A549 treated with Hydrocortisone at 1 μM for 4 hours (cell line): Measurements from ENCODE around the gene CPLX1. TPM values are rescaled to one million over a fixed set of nuclear protein-coding genes. Genes with fewer than 3 reads are reported as not detected.

Experiments
- total RNA-seq: library from RNA; stranded (reverse); fragments of 200-300 nt; extraction: Qiagen RNA extraction; gene quantifications from 5 replicates; pipeline ENCODE4 v1.2.3, GENCODE V29; 2022

CPLX1 gene
- total RNA-seq: 0.29 to 0.66 TPM (median 0.61 TPM) in 5 replicates

GRCh38 chr4:825971-826330, at the start of gene CPLX1:
CPLX1 (minus strand) TSS chr4:826129; CDS start chr4:824522, 1,607 bp downstream.

Other genes with a start within 250 kb of the CPLX1 start
- gene TMEM271, start 249.8 kb downstream of the CPLX1 start, total RNA-seq: not detected in 5 replicates
- not detected in 5 replicates for gene PDE6B, start 200.6 kb downstream of the CPLX1 start, total RNA-seq
- gene ATP5ME, start 151.9 kb downstream of the CPLX1 start, total RNA-seq: 341 to 419 TPM (median 361 TPM) in 5 replicates
- gene MYL5, start 151.6 kb downstream of the CPLX1 start, total RNA-seq: 8.3 to 14.6 TPM (median 12.6 TPM) in 5 replicates
- gene SLC49A3, start 137.0 kb downstream of the CPLX1 start, total RNA-seq: 0.09 to 0.31 TPM (median 0.20 TPM) in 5 replicates
- gene PCGF3, start 120.3 kb downstream of the CPLX1 start, total RNA-seq: 17.0 to 23.8 TPM (median 18.9 TPM) in 5 replicates
- gene GAK, start 106.2 kb upstream of the CPLX1 start, total RNA-seq: 35.5 to 50.3 TPM (median 45.9 TPM) in 5 replicates
- 8.6 to 13.9 TPM (median 9.9 TPM) in 5 replicates for gene TMEM175, start 106.3 kb upstream of the CPLX1 start, total RNA-seq
- 4.9 to 7.9 TPM (median 6.6 TPM) in 5 replicates for gene DGKQ, start 147.4 kb upstream of the CPLX1 start, total RNA-seq
- 7.4 to 11.7 TPM (median 10.3 TPM) in 5 replicates for gene IDUA, start 160.9 kb upstream of the CPLX1 start, total RNA-seq
- 0.14 to 0.44 TPM (median 0.17 TPM) in 5 replicates for gene SLC26A1, start 167.3 kb upstream of the CPLX1 start, total RNA-seq
- gene FGFRL1, start 185.5 kb upstream of the CPLX1 start, total RNA-seq: 14.6 to 20.3 TPM (median 19.4 TPM) in 5 replicates